T-helper 17 cell (primary cell): ENCODE data around the gene ZSCAN25. TPM values are rescaled to one million over a fixed set of nuclear protein-coding genes. Genes with fewer than 3 reads are reported as not detected.
"Not testable (repeated sequence)": the region's sequence is repeated elsewhere in the genome, so short reads cannot be mapped to it uniquely, and the experiment has no call there.

Source experiments
- ATAC-seq: fragments of 150-1000 bp; cut with Tn5 transposase; 2 replicates; pipeline ENCODE4 v1.10.0; 2021; ENCODE audit warnings: mild to moderate bottlenecking, moderate library complexity
- DNase-seq, 3 donors: peaks; one replicate each; pipeline versions ENCODE4 v3.0.0 to v3.0.0-alpha.2; 2020 to 2021
- H3K9me3 ChIP-seq: one replicate; pipeline ENCODE4 v1.7.0; 2013; ENCODE audit warnings: low read length, mild to moderate bottlenecking; ENCODE audit not compliant: control insufficient read depth, poor library complexity, severe bottlenecking
- H3K27ac Mint-ChIP-seq: one replicate; pipeline ENCODE4 v1.8.0; 2022; ENCODE audit warnings: mild to moderate bottlenecking, moderate library complexity, mixed read lengths
- H3K27me3 Mint-ChIP-seq: one replicate; pipeline ENCODE4 v1.8.0; 2022; ENCODE audit warnings: mixed read lengths
- H3K36me3 Mint-ChIP-seq: one replicate; pipeline ENCODE4 v1.8.0; 2022; ENCODE audit warnings: low read depth, mixed read lengths
- H3K4me1 Mint-ChIP-seq: one replicate; pipeline ENCODE4 v1.8.0; 2022; ENCODE audit warnings: mild to moderate bottlenecking, mixed read lengths
- H3K4me3 Mint-ChIP-seq: one replicate; pipeline ENCODE4 v1.8.0; 2022; ENCODE audit warnings: mild to moderate bottlenecking, moderate library complexity, mixed read lengths
- total RNA-seq, 4 donors: library from RNA in 2 of 4; stranded (reverse) in 2 of 4; gene quantifications; one replicate each; pipeline ENCODE4 v1.2.3 and lab custom pipeline; 2022 to 2026

The ZSCAN25 gene
- total RNA-seq, result 10 to 100 TPM; 29.8 to 34.4 TPM
- total RNA-seq (lab: John Stamatoyannopoulos, UW), result 47.9 to 55.9 reads per million in 2 donors

DNA sequence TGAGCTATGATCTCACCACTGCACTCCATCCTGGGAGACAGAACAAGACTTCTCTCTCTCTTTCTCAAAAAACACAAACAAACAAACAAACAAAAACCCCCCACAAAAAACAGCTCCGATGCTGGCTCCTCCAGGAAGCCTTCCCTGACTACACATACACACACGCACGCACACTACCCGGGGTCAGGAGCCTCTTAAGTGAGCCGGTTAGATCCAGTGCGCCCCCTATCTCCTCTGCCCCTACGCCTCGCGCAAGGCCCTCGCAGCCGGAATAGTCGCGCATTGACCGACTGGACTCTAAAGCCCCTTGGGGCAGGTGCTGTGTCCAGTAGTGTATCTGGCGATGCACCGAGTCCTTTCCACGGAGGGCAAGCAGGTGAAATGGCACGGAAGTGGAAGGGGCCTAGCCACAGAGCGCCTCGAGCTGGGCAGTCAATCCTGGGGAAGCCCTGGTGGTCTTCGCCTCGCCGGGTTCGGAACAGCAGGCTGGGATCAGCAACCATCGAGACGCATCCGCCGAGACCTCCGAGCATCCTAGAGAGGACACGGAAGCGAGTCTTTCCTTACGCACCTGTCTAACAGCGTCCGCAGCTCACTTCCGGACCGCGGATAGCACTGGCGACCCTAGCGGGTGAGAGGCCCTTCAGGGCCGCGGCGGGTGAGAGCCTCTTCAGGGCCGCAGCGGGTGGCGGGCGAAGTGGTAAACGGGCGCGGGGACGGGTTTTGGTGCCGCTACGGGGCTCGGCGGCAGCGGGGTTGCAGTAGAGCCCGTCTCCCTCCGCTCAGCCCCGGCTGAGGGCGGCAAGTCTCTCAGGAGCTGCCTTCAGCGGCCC is at the start of gene ZSCAN25:
Gene ZSCAN25 (plus strand): TSS at position 588 of the 833 bp plus-strand sequence. CDS start 2,661 bp downstream, outside the sequence.
- peak; percentile 98 for ATAC-seq
- Mint-ChIP-seq H3K36me3 (peaks cover 3% of the 10 kb centered on the region), H3K4me1 (peaks cover 35% of the 10 kb centered on the region), H3K27me3 (no peaks in the 10 kb centered on the region), H3K4me3 (peak within 1 kb of the TSS; percentile 95), H3K27ac (peak within 1 kb of the TSS; percentile 95)
- peak; percentile 68 to 74 (median 72) for DNase-seq
- H3K9me3 ChIP-seq, result no peaks in the 10 kb centered on the region

DNA sequence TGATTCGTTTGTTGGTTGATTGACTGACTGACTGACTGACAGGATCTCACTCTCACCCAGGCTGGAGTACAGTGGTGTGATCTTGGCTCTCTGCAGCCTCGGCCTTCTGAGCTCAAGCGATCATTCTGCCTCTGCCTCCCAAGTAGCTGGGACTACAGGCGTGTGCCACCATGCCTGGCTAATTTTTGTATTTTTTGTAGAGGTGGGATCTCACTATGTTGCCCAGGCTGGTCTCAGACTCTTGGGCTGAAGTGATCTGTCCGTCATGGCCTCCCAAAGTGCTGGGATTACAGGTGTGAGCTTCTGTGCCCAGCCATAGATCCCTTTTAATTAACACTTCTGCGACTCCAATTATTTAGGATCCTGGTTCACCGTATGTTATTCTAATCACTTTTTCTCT is 48.0 kb upstream of the ZSCAN25 start:
- ATAC-seq, H3K27ac Mint-ChIP-seq, H3K9me3 ChIP-seq, DNase-seq, H3K4me3 Mint-ChIP-seq, H3K27me3 Mint-ChIP-seq: not testable (repeated sequence)
- H3K36me3 Mint-ChIP-seq, result peaks cover 14% of the 10 kb centered on the region
- H3K4me1 Mint-ChIP-seq, result peaks cover 18% of the 10 kb centered on the region

DNA sequence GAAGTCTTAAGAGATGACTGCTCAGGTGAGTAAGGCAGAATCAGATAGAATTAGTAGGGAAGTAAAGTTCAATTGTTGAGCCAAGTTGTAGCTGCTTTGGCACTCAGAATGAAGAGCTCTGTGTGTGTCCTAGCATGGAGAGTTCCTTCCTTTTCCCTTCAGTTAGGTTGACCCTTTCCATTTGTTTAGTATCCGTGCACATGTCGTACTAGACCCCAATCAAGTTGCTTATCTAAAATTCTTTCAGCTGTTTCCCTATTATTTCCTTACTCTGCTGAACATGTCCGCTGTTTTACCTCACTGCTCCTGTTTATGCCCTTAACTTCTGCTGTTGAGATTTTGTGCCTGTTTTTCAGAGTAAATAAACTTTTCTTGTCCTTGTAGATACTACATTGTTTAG is 45.0 kb upstream of the ZSCAN25 start:
- H3K4me3 Mint-ChIP-seq, result no peak overlapping the region

DNA sequence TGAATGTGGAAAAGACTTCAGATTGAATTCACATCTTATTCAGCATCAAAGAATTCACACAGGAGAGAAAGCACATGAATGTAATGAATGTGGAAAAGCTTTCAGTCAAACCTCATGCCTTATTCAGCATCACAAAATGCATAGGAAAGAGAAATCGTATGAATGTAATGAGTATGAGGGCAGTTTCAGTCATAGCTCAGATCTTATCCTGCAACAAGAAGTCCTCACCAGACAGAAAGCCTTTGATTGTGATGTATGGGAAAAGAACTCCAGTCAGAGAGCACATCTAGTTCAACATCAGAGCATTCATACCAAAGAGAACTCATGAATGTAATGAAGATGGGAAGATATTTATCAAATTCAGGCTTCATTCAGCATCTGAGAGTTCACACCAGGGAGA is 43.5 kb upstream of the ZSCAN25 start:
- Mint-ChIP-seq H3K27ac (peak overlapping the region; percentile 14), H3K4me3 (no peak overlapping the region), H3K4me1 (peaks cover 6% of the 10 kb centered on the region), H3K27me3 (no peaks in the 10 kb centered on the region), H3K36me3 (peaks cover 6% of the 10 kb centered on the region)
- DNase-seq, result no peak
- no peaks in the 10 kb centered on the region for H3K9me3 ChIP-seq
- ATAC-seq, result no peak

More for the DNA sequence above, 45.0 kb upstream of the ZSCAN25 start:
- no peaks in the 10 kb centered on the region for H3K9me3 ChIP-seq
- H3K27me3 Mint-ChIP-seq, result no peaks in the 10 kb centered on the region
- DNase-seq, result no peak
- H3K36me3 Mint-ChIP-seq, result peaks cover 6% of the 10 kb centered on the region
- no peak for ATAC-seq
- H3K4me1 Mint-ChIP-seq, result peaks cover 6% of the 10 kb centered on the region
- H3K27ac Mint-ChIP-seq, result no peak overlapping the region

DNA sequence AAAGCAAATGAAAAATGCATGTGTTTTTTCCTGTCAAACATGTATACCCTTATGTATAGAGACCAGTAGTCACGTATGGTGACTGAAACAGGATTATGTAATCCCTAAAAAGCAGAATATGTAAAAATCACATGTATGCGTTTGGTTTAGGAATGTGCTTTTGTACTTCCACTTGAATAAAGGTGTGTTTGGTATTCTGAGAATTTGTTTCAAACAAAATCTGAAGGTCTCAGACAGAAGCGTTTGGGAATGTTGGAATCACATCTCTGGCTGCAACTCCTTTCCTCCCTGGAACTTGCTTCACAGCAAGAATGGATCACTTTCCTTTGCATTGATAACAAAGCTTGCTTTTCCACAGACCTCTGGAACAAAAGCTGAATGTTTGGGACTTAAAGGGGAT is 40.5 kb upstream of the ZSCAN25 start:
- Mint-ChIP-seq H3K27ac (no peak overlapping the region), H3K36me3 (peaks cover 6% of the 10 kb centered on the region), H3K4me1 (peaks cover 18% of the 10 kb centered on the region), H3K27me3 (no peaks in the 10 kb centered on the region), H3K4me3 (no peak overlapping the region)
- DNase-seq (no peak), ATAC-seq (no peak)
- H3K9me3 ChIP-seq, result no peaks in the 10 kb centered on the region

DNA sequence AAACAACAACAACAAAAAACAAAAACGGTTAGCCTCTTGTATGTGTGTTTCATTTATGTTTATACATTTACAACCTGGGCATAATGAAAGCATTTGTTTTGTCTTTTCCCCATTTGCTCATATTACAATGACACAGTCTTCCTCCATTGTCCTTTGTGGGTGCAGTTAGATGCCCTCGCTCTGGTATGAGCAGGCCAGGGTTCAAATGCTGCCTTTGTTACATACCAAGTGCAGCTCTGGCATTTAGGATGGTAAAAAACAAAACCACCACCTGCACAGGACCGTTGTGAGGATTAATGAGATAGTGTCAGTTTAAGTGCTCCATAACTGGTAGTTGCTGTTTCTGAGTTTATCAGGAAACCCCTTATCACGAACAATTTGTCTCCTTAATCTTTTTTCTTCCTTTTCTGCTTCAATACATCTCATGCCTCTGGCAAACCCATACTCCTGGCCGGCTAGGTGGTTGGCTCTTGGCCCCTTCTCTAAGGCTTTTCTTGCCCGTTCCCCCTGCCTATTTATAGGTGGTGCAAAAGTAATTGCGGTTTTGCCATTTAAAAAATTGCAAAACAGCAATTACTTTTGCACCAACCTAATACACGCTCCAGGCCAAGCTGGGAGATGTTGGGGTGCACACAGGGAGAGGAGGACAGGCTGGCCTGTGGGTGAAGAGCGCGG is 37.3 kb upstream of the ZSCAN25 start:
- no peak for ATAC-seq
- no peaks in the 10 kb centered on the region for H3K9me3 ChIP-seq
- Mint-ChIP-seq H3K4me3 (peak overlapping the region; percentile 95), H3K27me3 (peaks cover 2% of the 10 kb centered on the region), H3K27ac (no peak overlapping the region), H3K4me1 (peaks cover 14% of the 10 kb centered on the region), H3K36me3 (no peaks in the 10 kb centered on the region)
- no peak for DNase-seq

DNA sequence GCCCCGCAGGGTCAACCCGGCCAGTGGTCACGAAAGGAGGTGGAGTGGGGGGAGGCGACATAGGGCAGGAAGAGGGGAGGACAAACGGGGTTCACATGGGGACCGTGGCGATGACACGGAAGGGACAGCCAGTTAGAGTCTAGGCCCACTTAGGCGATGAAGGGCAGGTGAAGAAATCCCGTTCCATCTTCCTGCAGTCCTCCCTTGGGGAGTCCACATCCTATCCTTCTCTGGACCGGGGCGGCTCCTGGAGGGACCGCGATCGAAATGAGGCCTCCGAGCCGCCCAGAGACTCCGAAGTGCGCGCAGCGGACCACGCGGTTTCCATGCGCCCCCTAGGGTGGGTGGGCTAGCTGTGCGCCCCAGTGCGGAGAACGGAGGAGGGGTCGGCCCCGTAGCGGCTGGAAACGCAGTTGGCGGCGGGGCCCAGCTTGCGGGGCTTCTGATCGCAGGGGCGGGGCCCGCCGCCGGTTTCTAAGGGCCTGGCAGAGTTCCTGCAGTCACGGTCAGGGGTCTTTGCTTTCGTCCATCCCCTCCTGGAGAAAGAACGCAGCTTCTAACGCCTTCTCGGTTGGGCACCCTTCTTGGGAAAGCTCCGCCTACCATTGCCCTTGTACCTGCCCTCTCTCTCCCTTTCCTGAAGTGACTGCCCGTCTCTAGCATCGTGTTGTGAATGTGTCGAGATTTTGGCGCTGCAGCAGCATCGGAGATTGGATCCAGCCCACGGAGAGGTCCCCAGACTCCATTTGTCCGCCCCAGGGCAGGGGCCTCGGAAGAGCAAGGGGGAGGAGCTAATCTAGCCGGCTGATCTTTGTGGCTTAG is 36.6 kb upstream of the ZSCAN25 start:
- peak; percentile 81 for ATAC-seq
- no peaks in the 10 kb centered on the region for H3K36me3 Mint-ChIP-seq
- peaks cover 9% of the 10 kb centered on the region for H3K27me3 Mint-ChIP-seq
- H3K27ac Mint-ChIP-seq, result peak overlapping the region; percentile 41
- peak; percentile 21 to 43 (median 35) for DNase-seq
- no peaks in the 10 kb centered on the region for H3K9me3 ChIP-seq
- peak overlapping the region; percentile 95 for H3K4me3 Mint-ChIP-seq
- peaks cover 14% of the 10 kb centered on the region for H3K4me1 Mint-ChIP-seq

DNA sequence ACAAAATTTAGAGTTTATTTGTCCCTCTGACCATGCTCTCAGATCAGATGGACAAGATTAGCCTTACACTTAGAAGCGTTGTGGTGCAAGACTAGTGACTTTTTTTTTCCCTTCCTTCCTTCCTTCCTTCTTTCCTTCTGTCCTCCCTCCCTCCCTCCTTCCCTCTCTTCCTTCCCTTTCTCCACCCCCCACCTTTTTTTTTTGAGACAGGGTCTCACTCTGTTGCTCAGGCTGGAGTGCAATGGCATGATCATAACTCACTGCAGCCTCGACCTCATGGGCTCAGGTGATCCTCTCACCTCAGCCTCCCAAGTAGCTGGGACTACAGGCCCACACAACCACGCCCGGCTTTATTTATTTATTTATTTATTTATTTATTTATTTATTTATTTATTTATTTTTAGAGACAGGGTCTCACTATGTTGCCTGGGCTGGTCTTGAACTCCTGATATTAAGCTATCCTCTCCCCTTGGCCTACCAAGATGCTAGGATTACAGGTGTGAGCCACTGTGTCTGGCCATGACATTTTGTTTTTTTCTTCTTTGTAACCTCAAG is 35.9 kb upstream of the ZSCAN25 start:
- not testable (repeated sequence) for H3K9me3 ChIP-seq, H3K36me3 Mint-ChIP-seq, H3K27me3 Mint-ChIP-seq, ATAC-seq, DNase-seq
- peak overlapping the region; percentile 41 for H3K27ac Mint-ChIP-seq
- H3K4me3 Mint-ChIP-seq, result peak overlapping the region; percentile 95
- peaks cover 14% of the 10 kb centered on the region for H3K4me1 Mint-ChIP-seq

DNA sequence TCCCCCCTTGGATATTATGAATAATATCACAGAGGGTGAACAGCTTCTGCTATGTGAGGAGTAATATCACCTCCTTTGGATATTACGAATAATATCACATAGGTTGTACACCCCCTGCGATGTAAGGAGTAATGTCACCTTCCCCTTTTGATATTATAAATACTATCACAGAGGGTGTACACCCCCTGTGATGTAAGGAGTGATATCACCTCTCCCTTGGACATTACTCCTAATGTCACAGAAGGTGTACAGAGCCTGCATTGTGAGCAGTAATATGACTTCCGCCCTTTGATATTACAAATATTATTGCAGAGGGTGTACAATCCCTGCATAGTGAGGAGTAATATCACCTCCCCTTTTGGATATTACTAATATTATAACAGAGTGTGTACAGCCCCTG is 27.9 kb upstream of the ZSCAN25 start:
- Mint-ChIP-seq H3K36me3 (no peaks in the 10 kb centered on the region), H3K27ac (no peak overlapping the region), H3K4me1 (no peaks in the 10 kb centered on the region), H3K4me3 (no peak overlapping the region), H3K27me3 (peaks cover 33% of the 10 kb centered on the region)
- DNase-seq (no peak), ATAC-seq (no peak)
- no peaks in the 10 kb centered on the region for H3K9me3 ChIP-seq

DNA sequence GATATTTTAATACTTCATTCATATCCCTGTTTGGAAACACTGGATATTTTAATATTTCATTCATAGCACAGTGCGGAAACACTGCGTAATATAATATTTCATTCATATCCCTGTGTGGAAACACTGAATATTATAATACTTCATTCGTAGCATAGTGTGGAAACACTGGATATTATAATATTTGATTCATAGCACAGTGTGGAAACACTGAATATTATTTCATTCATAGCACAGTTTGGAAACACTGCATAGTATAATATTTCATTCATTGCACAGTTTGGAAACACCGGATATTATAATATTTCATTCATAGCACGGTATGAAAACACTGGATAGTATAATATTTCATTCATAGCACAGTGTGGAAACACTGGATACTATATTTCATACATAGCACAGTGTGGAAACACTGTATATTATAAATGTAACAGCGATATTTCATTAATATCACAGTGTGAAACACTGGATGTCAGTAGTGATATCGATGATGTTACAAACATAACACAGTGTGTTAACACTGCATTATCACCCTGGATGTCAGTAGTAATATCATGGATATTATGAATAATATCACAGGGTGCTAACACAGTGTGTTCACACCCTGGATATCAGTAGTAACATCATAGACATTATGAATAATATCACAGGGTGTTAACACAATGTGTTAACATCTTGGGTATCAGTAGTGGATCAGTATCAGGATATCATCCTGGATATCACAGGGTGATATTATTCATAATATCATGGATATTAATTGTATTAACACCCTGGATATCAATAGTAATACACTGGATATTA is 21.6 kb upstream of the ZSCAN25 start:
- H3K9me3 ChIP-seq, result no peaks in the 10 kb centered on the region
- H3K27me3 Mint-ChIP-seq, result no peaks in the 10 kb centered on the region
- no peak for ATAC-seq
- no peak overlapping the region for H3K4me3 Mint-ChIP-seq
- DNase-seq, result no peak
- H3K36me3 Mint-ChIP-seq, result no peaks in the 10 kb centered on the region
- no peaks in the 10 kb centered on the region for H3K4me1 Mint-ChIP-seq
- no peak overlapping the region for H3K27ac Mint-ChIP-seq

DNA sequence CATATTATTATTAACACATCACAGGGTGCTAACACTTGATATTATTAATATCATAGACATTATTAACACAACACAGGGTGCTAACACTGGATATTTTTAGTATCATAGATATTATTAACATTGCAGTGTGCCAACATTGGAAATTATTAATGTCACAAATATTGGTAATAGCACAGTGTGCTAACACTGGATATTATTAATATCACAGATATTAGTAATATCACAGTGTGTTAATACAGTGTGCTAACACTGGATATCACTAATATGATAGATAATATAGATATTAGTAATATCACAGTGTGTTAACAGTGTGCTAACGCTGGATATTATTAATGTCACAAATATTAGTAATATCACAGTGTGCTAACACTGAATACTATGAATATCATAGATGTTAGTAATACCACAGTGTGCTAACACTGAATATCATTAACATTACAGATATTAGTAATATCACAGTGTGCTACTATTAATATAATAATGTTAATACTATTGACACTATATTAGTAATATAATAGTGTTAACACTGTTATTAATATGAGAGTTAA is 20.3 kb upstream of the ZSCAN25 start:
- H3K9me3 ChIP-seq, result no peaks in the 10 kb centered on the region
- no peak overlapping the region for H3K4me3 Mint-ChIP-seq
- no peaks in the 10 kb centered on the region for H3K4me1 Mint-ChIP-seq
- H3K36me3 Mint-ChIP-seq, result no peaks in the 10 kb centered on the region
- no peak overlapping the region for H3K27ac Mint-ChIP-seq
- ATAC-seq (no peak), DNase-seq (no peak)
- no peaks in the 10 kb centered on the region for H3K27me3 Mint-ChIP-seq
